ENCODE results near the gene PKNOX2.

The PKNOX2 gene

GRCh38 chr11:125481531-125481930 is 317.0 kb downstream of the PKNOX2 start:
- Histone ChIP-seq H3K4me1 (ENCODE audit: low read depth, poor library complexity, severe bottlenecking) (no peaks in the 10 kb centered on the region), H3K4me2 (no peak overlapping the region), H3K36me3 (ENCODE audit: insufficient read depth) (no peaks in the 10 kb centered on the region), H3K27me3 (ENCODE audit: insufficient read depth, low read depth) (no peaks in the 10 kb centered on the region), H3K9ac (no peak overlapping the region), H3K79me2 (ENCODE audit: insufficient read depth, low read depth) (no peaks in the 10 kb centered on the region), H3K27ac (no peak overlapping the region), H2AFZ (ENCODE audit: low read depth) (no peak overlapping the region), H4K20me1 (ENCODE audit: insufficient read depth) (no peaks in the 10 kb centered on the region), H3K4me3 (IDR thresholded peaks at IDR 0.05; ENCODE audit: insufficient read depth, low read depth, low read length) (no peak overlapping the region)
- TF ChIP-seq CTCF (conservative IDR thresholded peaks at IDR 0.05; ENCODE audit: low read depth, low read length): no peak
